MM.1S (cell line): ENCODE results near the gene TMEM178B.

Source experiments
- DNase-seq: peaks from one replicate; pipeline ENCODE4 v3.0.0-alpha.2; 2015
- H2AFZ ChIP-seq: fragments of 300-600 bp; sonication (generic); 2 replicates; pipeline ENCODE4 v1.6.0; 2016; ENCODE audit warnings: antibody characterized with exemption, low read length
- H3F3A ChIP-seq: fragments of 300-600 bp; sonication (generic); 2 replicates; pipeline ENCODE4 v1.6.1; 2016; ENCODE audit warnings: mild to moderate bottlenecking, antibody characterized with exemption, low read length, moderate library complexity, mixed read lengths; ENCODE audit not compliant: insufficient read depth
- H3K27ac ChIP-seq: fragments of 300-600 bp; sonication (generic); 2 replicates; pipeline ENCODE4 v1.5.1; 2016; ENCODE audit warnings: mild to moderate bottlenecking, low read length
- H3K27me3 ChIP-seq: fragments of 300-600 bp; sonication (generic); replicated peaks from 2 replicates; pipeline ENCODE4 v1.6.0; 2016; ENCODE audit warnings: low read length; ENCODE audit not compliant: insufficient read depth
- H3K36me3 ChIP-seq: fragments of 300-600 bp; sonication (generic); replicated peaks from 2 replicates; pipeline ENCODE4 v1.6.1; 2016; ENCODE audit warnings: mild to moderate bottlenecking, low read length, mixed read lengths; ENCODE audit not compliant: insufficient read depth
- H3K4me1 ChIP-seq: fragments of 300-600 bp; sonication (generic); 2 replicates; pipeline ENCODE4 v1.6.1; 2016; ENCODE audit warnings: low read length, mixed read lengths
- H3K4me2 ChIP-seq: fragments of 300-600 bp; sonication (generic); 2 replicates; pipeline ENCODE4 v1.6.0; 2016; ENCODE audit warnings: low read depth, low read length
- H3K4me3 ChIP-seq: fragments of 300-600 bp; sonication (generic); 2 replicates; pipeline ENCODE4 v1.5.1; 2016; ENCODE audit warnings: low read length, mixed read lengths
- H3K79me2 ChIP-seq: fragments of 300-600 bp; sonication (generic); 2 replicates; pipeline ENCODE4 v1.6.1; 2016; ENCODE audit warnings: mixed run types, low read length, mixed read lengths
- H3K9ac ChIP-seq: fragments of 300-600 bp; sonication (generic); 2 replicates; pipeline ENCODE4 v1.6.1; 2016; ENCODE audit warnings: low read length, mixed read lengths
- H3K9me2 ChIP-seq: fragments of 300-600 bp; sonication (generic); replicated peaks from 2 replicates; pipeline ENCODE4 v1.6.1; 2016; ENCODE audit warnings: mild to moderate bottlenecking, low read length, mixed read lengths; ENCODE audit not compliant: insufficient read depth
- H3K9me3 ChIP-seq: fragments of 300-600 bp; sonication (generic); replicated peaks from 2 replicates; pipeline ENCODE4 v1.6.1; 2016; ENCODE audit warnings: mild to moderate bottlenecking, low read length, mixed read lengths; ENCODE audit not compliant: insufficient read depth
- H4K20me1 ChIP-seq: fragments of 300-600 bp; sonication (generic); 2 replicates; pipeline ENCODE4 v1.6.1; 2016; ENCODE audit warnings: mild to moderate bottlenecking, low read length, moderate library complexity, mixed read lengths; ENCODE audit not compliant: insufficient read depth
- CTCF ChIP-seq: fragments of 300-600 bp; sonication (generic); IDR thresholded peaks from 2 replicates; pipeline ENCODE4 v1.5.1; 2016; ENCODE audit warnings: antibody characterized with exemption, low read length, mixed read lengths
- EZH2 ChIP-seq: fragments of 300-600 bp; sonication (generic); optimal IDR thresholded peaks from 2 replicates; pipeline ENCODE3; 2017; ENCODE audit warnings: low read depth, mild to moderate bottlenecking, antibody characterized with exemption, low read length, mixed read lengths
- EZH2phosphoT487 ChIP-seq: fragments of 300-600 bp; sonication (generic); IDR thresholded peaks from 2 replicates; pipeline ENCODE4 v1.6.1; 2018; ENCODE audit warnings: antibody characterized with exemption, low read length

TMEM178B gene

GRCh38 chr7:141519623-141520022, 445.8 kb downstream of the TMEM178B start:
- TF ChIP-seq CTCF = no peak
- no peak for TF ChIP-seq EZH2phosphoT487
- TF ChIP-seq EZH2 = no peak
- Histone ChIP-seq H3K27me3 (no peaks in the 10 kb centered on the region), H3F3A (peaks cover 19% of the 10 kb centered on the region), H3K9me3 (no peaks in the 10 kb centered on the region), H3K9ac (no peak overlapping the region; the same call in 1 of the 2 replicates), H3K4me1 (peaks cover 26% of the 10 kb centered on the region), H3K79me2 (no peaks in the 10 kb centered on the region), H3K4me2 (peak overlapping the region; percentile 33), H2AFZ (no peak overlapping the region), H3K27ac (peak overlapping the region; percentile 48; the same call in 1 of the 2 replicates), H3K9me2 (no peaks in the 10 kb centered on the region), H3K36me3 (no peaks in the 10 kb centered on the region), H3K4me3 (0 out of 2 replicates have a peak overlapping the region, but pooled peaks have one; percentile 1), H4K20me1 (no peaks in the 10 kb centered on the region)
- peak; percentile 88 for DNase-seq

- peaks cover 19% of the 10 kb centered on the region for H3F3A ChIP-seq
- H3K27me3 ChIP-seq = no peaks in the 10 kb centered on the region
- H4K20me1 ChIP-seq = no peaks in the 10 kb centered on the region
- H3K27ac ChIP-seq = no peak overlapping the region
- no peak overlapping the region for H3K4me2 ChIP-seq
- H3K4me3 ChIP-seq = no peak overlapping the region
- no peak overlapping the region for H3K9ac ChIP-seq
- no peaks in the 10 kb centered on the region for H3K79me2 ChIP-seq
- H3K36me3 ChIP-seq = no peaks in the 10 kb centered on the region
- H3K4me1 ChIP-seq = peaks cover 26% of the 10 kb centered on the region
- H3K9me2 ChIP-seq = no peaks in the 10 kb centered on the region
- H2AFZ ChIP-seq = no peak overlapping the region
- TF ChIP-seq EZH2phosphoT487 (no peak), CTCF (no peak), EZH2 (no peak)
- no peaks in the 10 kb centered on the region for H3K9me3 ChIP-seq
- DNase-seq = peak; percentile 21
Measured at GRCh38 chr7:141522657-141523342, 448.9 kb downstream of the TMEM178B start.

- Histone ChIP-seq H2AFZ (no peak overlapping the region), H3K79me2 (no peaks in the 10 kb centered on the region), H3K27ac (no peak overlapping the region), H3K9me2 (no peaks in the 10 kb centered on the region), H3K36me3 (no peaks in the 10 kb centered on the region), H3K27me3 (no peaks in the 10 kb centered on the region), H3K9me3 (no peaks in the 10 kb centered on the region), H3K4me2 (no peak overlapping the region), H4K20me1 (no peaks in the 10 kb centered on the region), H3K4me1 (0 out of 2 replicates have a peak, but pooled peaks cover 4% of the 10 kb centered on the region), H3K4me3 (no peak overlapping the region), H3F3A (no peaks in the 10 kb centered on the region), H3K9ac (no peak overlapping the region)
- TF ChIP-seq EZH2 (no peak), EZH2phosphoT487 (no peak), CTCF (no peak)
- DNase-seq = no peak
Measured at GRCh38 chr7:141525973-141526514, 452.2 kb downstream of the TMEM178B start.
